SU-DHL-6 (cell line): ENCODE data around the gene RPL28.

ENCODE experiments used
- EZH2phosphoT487 ChIP-seq: fragments of 200-600 bp; sonication (generic), shearing (Covaris generic); conservative IDR thresholded peaks from 2 replicates; pipeline ENCODE4 v1.6.1; 2018; ENCODE audit warnings: mild to moderate bottlenecking, antibody characterized with exemption, low read length, moderate library complexity, mixed read lengths
- TF ChIP-seq, protein P1 (sequence below): fragments of 200-600 bp; sonication (generic); IDR thresholded peaks from one replicate; pipeline ENCODE4 v1.5.1; 2017; ENCODE audit warnings: antibody characterized with exemption, mild to moderate bottlenecking, low read length, moderate library complexity; ENCODE audit not compliant: insufficient read depth, poor library complexity, severe bottlenecking

DNA sequence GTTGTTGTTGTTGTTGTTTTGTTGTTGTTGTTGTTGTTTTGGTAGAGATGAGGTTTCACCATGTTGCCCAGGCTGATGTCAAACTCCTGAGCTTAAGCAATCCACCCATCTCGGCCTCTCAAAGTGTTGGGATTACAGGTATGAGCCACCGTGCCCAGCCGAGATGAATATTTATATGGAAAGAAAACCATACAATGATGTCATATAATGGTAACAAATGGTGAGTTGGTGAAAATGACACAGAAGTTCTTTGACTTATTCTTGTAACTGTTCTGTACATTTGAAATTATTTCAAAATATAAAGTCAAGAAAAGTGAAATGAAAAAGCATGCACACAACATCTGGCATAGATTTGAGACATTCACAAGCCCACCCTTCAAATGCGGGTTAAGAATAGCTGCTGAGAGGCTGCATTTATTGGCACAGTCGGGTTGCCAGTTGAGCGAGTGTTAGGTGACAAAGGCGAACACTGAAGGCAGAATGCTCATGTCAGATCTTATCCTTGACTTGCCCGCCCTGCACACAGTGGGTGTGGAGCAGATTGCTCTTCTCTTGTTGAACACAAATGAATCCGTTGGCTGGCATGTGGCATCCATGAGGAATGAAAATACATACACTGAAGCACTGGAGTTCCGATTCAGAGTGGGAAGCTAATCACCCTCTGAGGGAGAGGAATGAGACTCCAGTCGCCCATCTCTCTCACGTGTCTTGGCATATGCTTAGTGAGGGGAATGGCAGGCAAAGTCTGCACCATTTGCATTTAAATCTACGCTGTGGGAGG is 37.7 kb downstream of the RPL28 start:
- TF ChIP-seq, protein P1, sequence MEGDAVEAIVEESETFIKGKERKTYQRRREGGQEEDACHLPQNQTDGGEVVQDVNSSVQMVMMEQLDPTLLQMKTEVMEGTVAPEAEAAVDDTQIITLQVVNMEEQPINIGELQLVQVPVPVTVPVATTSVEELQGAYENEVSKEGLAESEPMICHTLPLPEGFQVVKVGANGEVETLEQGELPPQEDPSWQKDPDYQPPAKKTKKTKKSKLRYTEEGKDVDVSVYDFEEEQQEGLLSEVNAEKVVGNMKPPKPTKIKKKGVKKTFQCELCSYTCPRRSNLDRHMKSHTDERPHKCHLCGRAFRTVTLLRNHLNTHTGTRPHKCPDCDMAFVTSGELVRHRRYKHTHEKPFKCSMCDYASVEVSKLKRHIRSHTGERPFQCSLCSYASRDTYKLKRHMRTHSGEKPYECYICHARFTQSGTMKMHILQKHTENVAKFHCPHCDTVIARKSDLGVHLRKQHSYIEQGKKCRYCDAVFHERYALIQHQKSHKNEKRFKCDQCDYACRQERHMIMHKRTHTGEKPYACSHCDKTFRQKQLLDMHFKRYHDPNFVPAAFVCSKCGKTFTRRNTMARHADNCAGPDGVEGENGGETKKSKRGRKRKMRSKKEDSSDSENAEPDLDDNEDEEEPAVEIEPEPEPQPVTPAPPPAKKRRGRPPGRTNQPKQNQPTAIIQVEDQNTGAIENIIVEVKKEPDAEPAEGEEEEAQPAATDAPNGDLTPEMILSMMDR = no peak
- TF ChIP-seq EZH2phosphoT487 = no peak
